ENCODE data around the gene VPS13C.

Gene VPS13C

DNA sequence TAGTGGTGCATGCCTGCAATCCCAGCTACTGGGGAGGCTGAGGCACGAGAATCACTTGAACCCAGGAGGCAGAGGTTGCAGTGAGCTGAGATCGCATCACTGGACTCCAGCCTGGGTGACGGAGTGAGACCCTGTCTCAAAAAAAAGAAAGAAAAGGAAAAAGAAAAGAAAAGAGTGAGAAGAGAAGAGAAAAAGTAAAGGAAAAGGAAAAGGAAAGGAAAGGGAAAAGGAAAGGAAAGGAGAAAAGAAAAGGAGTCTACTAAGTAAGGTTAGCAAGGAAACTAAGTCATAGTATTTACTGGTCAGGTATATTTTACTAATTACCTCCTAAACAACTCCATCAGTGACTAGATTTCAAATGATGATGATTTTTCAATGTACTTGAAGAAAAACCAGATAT lies 198.3 kb downstream of the VPS13C start:
- DNase-seq (ENCODE audit: extremely low read depth, insufficient read length), result no peak
- Histone ChIP-seq H3K36me3 (ENCODE audit: control insufficient read depth, insufficient read depth, low read length) (peaks cover 2% of the 10 kb centered on the region; the same call in 1 of the 2 replicates), H3K4me3 (replicated peaks; ENCODE audit: low read depth, low read length) (no peak overlapping the region), H3K27me3 (replicated peaks; ENCODE audit: control insufficient read depth, insufficient read depth, low read length) (no peaks in the 10 kb centered on the region)
- TF ChIP-seq, protein P1, sequence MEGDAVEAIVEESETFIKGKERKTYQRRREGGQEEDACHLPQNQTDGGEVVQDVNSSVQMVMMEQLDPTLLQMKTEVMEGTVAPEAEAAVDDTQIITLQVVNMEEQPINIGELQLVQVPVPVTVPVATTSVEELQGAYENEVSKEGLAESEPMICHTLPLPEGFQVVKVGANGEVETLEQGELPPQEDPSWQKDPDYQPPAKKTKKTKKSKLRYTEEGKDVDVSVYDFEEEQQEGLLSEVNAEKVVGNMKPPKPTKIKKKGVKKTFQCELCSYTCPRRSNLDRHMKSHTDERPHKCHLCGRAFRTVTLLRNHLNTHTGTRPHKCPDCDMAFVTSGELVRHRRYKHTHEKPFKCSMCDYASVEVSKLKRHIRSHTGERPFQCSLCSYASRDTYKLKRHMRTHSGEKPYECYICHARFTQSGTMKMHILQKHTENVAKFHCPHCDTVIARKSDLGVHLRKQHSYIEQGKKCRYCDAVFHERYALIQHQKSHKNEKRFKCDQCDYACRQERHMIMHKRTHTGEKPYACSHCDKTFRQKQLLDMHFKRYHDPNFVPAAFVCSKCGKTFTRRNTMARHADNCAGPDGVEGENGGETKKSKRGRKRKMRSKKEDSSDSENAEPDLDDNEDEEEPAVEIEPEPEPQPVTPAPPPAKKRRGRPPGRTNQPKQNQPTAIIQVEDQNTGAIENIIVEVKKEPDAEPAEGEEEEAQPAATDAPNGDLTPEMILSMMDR (IDR thresholded peaks at IDR 0.05; ENCODE audit: insufficient read depth, low read length, poor library complexity, severe bottlenecking), result no peak

DNA sequence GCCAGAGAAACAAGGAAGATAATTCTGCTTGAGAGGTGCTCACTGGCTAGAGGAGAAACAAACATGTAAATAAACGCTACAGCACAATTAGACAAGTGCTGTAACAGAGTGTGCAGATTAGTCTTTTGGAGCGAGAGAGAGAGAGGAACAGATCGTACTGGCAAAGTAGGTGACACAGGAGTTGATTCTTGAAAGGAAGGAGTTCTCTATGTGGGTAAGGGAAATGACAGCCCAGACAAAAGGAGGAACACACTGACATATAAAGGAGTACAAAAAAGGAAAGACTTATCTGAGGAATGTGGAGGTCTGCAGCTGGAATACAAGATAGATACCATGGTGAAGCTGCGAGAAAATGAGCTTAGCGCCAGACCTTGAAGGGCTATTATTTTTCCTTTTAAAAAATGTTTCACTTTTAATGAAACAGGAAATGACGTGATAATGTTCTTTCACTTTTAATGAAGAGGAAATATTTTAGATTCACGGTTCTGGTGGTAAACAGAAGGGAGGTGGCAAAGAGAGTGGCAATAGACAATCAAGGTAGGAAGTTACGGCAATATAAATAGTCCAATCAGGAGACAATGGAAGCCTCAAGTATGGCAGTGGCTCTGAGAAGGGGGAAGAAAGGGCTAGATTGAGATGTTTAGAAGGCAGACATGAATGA lies 202.9 kb downstream of the VPS13C start:
- DNase-seq (ENCODE audit: extremely low read depth, insufficient read length), result no peak
- Histone ChIP-seq H3K4me3 (replicated peaks; ENCODE audit: low read depth, low read length) (no peak overlapping the region), H3K36me3 (ENCODE audit: control insufficient read depth, insufficient read depth, low read length) (peaks cover 4% of the 10 kb centered on the region), H3K27me3 (replicated peaks; ENCODE audit: control insufficient read depth, insufficient read depth, low read length) (no peaks in the 10 kb centered on the region)
- TF ChIP-seq, protein P1 (IDR thresholded peaks at IDR 0.05; ENCODE audit: insufficient read depth, low read length, poor library complexity, severe bottlenecking), result no peak

DNA sequence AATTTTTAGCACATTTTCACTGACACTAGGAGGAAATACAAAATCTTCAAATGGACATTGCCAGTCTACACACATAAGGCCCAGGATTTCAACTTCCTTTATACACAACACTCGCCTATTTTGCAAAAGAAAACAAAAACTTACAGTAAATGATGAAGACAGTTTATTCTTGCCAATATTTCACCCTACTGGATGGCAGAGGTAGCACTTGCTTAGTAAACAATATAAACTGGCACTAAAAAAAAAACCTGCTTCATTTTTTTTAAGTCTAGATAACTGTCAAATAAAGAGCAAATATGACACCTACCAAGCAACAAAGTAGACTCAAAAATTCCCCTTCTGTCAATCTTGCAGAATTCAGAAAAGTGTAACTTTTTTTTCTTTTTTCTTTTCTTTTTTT lies 204.0 kb downstream of the VPS13C start:
- Histone ChIP-seq H3K36me3 (ENCODE audit: control insufficient read depth, insufficient read depth, low read length) (peaks cover 4% of the 10 kb centered on the region), H3K4me3 (replicated peaks; ENCODE audit: low read depth, low read length) (no peak overlapping the region), H3K27me3 (replicated peaks; ENCODE audit: control insufficient read depth, insufficient read depth, low read length) (no peaks in the 10 kb centered on the region)
- DNase-seq (ENCODE audit: extremely low read depth, insufficient read length), result no peak
- TF ChIP-seq, protein P1 (IDR thresholded peaks at IDR 0.05; ENCODE audit: insufficient read depth, low read length, poor library complexity, severe bottlenecking), result no peak

- Histone ChIP-seq H3K27me3 (replicated peaks; ENCODE audit: control insufficient read depth, insufficient read depth, low read length) (no peaks in the 10 kb centered on the region), H3K4me3 (replicated peaks; ENCODE audit: low read depth, low read length) (no peak overlapping the region), H3K36me3 (ENCODE audit: control insufficient read depth, insufficient read depth, low read length) (peaks cover 4% of the 10 kb centered on the region)
- TF ChIP-seq, protein P1 (IDR thresholded peaks at IDR 0.05; ENCODE audit: insufficient read depth, low read length, poor library complexity, severe bottlenecking), result no peak
- DNase-seq (ENCODE audit: extremely low read depth, insufficient read length), result no peak
These were observed 207.1 kb downstream of the VPS13C start for GRCh38 chr15:61853195-61853594.

- H3K27me3 ChIP-seq (replicated peaks; ENCODE audit: control insufficient read depth, insufficient read depth, low read length), result no peaks in the 10 kb centered on the region
- DNase-seq (ENCODE audit: extremely low read depth, insufficient read length), result no peak
- TF ChIP-seq, protein P1 (IDR thresholded peaks at IDR 0.05; ENCODE audit: insufficient read depth, low read length, poor library complexity, severe bottlenecking), result no peak
These were observed 208.3 kb downstream of the VPS13C start for GRCh38 chr15:61851955-61852354.

DNA sequence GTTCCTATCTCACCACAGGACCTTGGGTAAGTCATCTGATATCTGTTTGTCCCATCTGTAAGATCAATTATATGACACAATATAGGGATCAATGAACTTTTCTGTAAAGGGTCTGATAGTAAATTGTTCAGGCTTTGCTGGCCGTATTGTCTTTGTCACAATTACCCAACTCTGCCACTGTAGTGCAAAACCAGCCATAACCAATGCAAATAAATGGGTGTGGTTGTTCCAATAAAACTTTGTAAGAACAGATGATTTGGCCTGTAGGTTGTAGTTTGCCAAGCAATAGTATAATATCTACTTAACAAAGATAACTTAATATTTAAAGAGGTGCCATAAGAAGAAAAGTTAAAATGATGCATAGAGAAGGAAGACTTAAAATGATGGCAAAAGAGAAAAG lies 210.8 kb downstream of the VPS13C start:
- H3K27me3 ChIP-seq (replicated peaks; ENCODE audit: control insufficient read depth, insufficient read depth, low read length), result no peaks in the 10 kb centered on the region
- TF ChIP-seq, protein P1 (IDR thresholded peaks at IDR 0.05; ENCODE audit: insufficient read depth, low read length, poor library complexity, severe bottlenecking), result no peak
- peaks cover 2% of the 10 kb centered on the region for H3K36me3 ChIP-seq (ENCODE audit: control insufficient read depth, insufficient read depth, low read length)
- DNase-seq (ENCODE audit: extremely low read depth, insufficient read length), result no peak
- no peak overlapping the region for H3K4me3 ChIP-seq (replicated peaks; ENCODE audit: low read depth, low read length)

More at GRCh38 chr15:61851955-61852354, 208.3 kb downstream of the VPS13C start:
- no peak overlapping the region for H3K4me3 ChIP-seq (replicated peaks; ENCODE audit: low read depth, low read length)
- peaks cover 2% of the 10 kb centered on the region for H3K36me3 ChIP-seq (ENCODE audit: control insufficient read depth, insufficient read depth, low read length)
